H9 (cell line): ENCODE results near the gene VEGFC. TPM values are rescaled to one million over a fixed set of nuclear protein-coding genes. Genes with fewer than 3 reads are reported as not detected.

ENCODE experiments used
- DNase-seq: peaks from one replicate; pipeline ENCODE4 v3.0.0-alpha.2; 2017
- H2AFZ ChIP-seq: one replicate; pipeline ENCODE4 v1.6.1; 2013; ENCODE audit warnings: mild to moderate bottlenecking, low read length, control low read depth, moderate library complexity
- H2AK5ac ChIP-seq: 2 replicates; pipeline ENCODE4 v1.6.1; 2013; ENCODE audit warnings: low read length, control low read depth, mixed read lengths; ENCODE audit not compliant: insufficient read length
- H2BK120ac ChIP-seq: one replicate; pipeline ENCODE4 v1.6.1; 2013; ENCODE audit warnings: low read depth, mild to moderate bottlenecking, low read length, control low read depth, inconsistent platforms; ENCODE audit not compliant: poor library complexity, severe bottlenecking
- H2BK12ac ChIP-seq: 2 replicates; pipeline ENCODE4 v1.6.1; 2013; ENCODE audit warnings: low read length, control low read depth, mixed read lengths, low read depth; ENCODE audit not compliant: insufficient read length
- H2BK15ac ChIP-seq: 2 replicates; pipeline ENCODE4 v1.6.1; 2013; ENCODE audit warnings: low read depth, low read length, control low read depth
- H2BK20ac ChIP-seq: one replicate; pipeline ENCODE4 v1.6.1; 2013; ENCODE audit warnings: low read depth, mild to moderate bottlenecking, low read length, control low read depth, inconsistent platforms; ENCODE audit not compliant: poor library complexity, severe bottlenecking
- H2BK5ac ChIP-seq: 2 replicates; pipeline ENCODE4 v1.6.1; 2013; ENCODE audit warnings: low read length, control low read depth, mixed read lengths; ENCODE audit not compliant: insufficient read length
- H3K14ac ChIP-seq: 2 replicates; pipeline ENCODE4 v1.6.1; 2013; ENCODE audit warnings: low read length, control low read depth; ENCODE audit not compliant: insufficient read depth
- H3K18ac ChIP-seq: 2 replicates; pipeline ENCODE4 v1.6.1; 2013; ENCODE audit warnings: low read depth, mild to moderate bottlenecking, mixed read lengths, low read length, control low read depth; ENCODE audit not compliant: insufficient read length
- H3K23ac ChIP-seq: 2 replicates; pipeline ENCODE4 v1.6.1; 2013; ENCODE audit warnings: low read length, control low read depth, mixed read lengths, low read depth; ENCODE audit not compliant: insufficient read length
- H3K23me2 ChIP-seq: 2 replicates; pipeline ENCODE4 v1.6.1; 2013; ENCODE audit warnings: low read depth, mild to moderate bottlenecking, mixed read lengths, low read length, control low read depth; ENCODE audit not compliant: insufficient read length, poor library complexity, severe bottlenecking
- H3K27ac ChIP-seq: 2 replicates; pipeline ENCODE4 v1.5.1; 2013; ENCODE audit warnings: low read length, control low read depth, mixed read lengths, low read depth; ENCODE audit not compliant: insufficient read length
- H3K27me3 ChIP-seq: 2 replicates; pipeline ENCODE4 v1.6.1; 2013; ENCODE audit warnings: low read length, control low read depth, inconsistent platforms; ENCODE audit not compliant: insufficient read depth
- H3K4ac ChIP-seq: 2 replicates; pipeline ENCODE4 v1.6.1; 2013; ENCODE audit warnings: low read depth, mild to moderate bottlenecking, control low read depth, inconsistent platforms, low read length, moderate library complexity
- H3K4me1 ChIP-seq: 2 replicates; pipeline ENCODE4 v1.6.1; 2013; ENCODE audit warnings: low read length, control low read depth, inconsistent platforms; ENCODE audit not compliant: insufficient read depth
- H3K4me2 ChIP-seq: 2 replicates; pipeline ENCODE4 v1.6.1; 2013; ENCODE audit warnings: low read length, control low read depth, mixed read lengths; ENCODE audit not compliant: insufficient read length, insufficient read depth
- H3K56ac ChIP-seq: 2 replicates; pipeline ENCODE4 v1.6.1; 2013; ENCODE audit warnings: low read depth, mild to moderate bottlenecking, mixed read lengths, low read length, control low read depth; ENCODE audit not compliant: insufficient read length
- H3K79me1 ChIP-seq: 2 replicates; pipeline ENCODE4 v1.6.1; 2013; ENCODE audit warnings: low read depth, mild to moderate bottlenecking, moderate library complexity, low read length, control low read depth, inconsistent platforms; ENCODE audit not compliant: insufficient read depth, poor library complexity, severe bottlenecking
- H3K79me2 ChIP-seq: 2 replicates; pipeline ENCODE4 v1.6.1; 2013; ENCODE audit warnings: low read length, control low read depth, inconsistent platforms; ENCODE audit not compliant: insufficient read depth
- H3K9ac ChIP-seq: 2 replicates; pipeline ENCODE4 v1.6.1; 2013; ENCODE audit warnings: low read length, control low read depth, mixed read lengths; ENCODE audit not compliant: insufficient read length; ENCODE audit errors: extremely low read depth
- H3K9me3 ChIP-seq: one replicate; pipeline ENCODE4 v1.6.1; 2013; ENCODE audit warnings: low read depth, low read length, inconsistent platforms; ENCODE audit not compliant: control insufficient read depth
- H3T11ph ChIP-seq: one replicate; pipeline ENCODE4 v1.6.1; 2013; ENCODE audit warnings: mild to moderate bottlenecking, low read length, control low read depth, inconsistent platforms
- H4K20me1 ChIP-seq: one replicate; pipeline ENCODE4 v1.6.1; 2013; ENCODE audit not compliant: control insufficient read depth, insufficient read length, insufficient read depth
- H4K5ac ChIP-seq: 2 replicates; pipeline ENCODE4 v1.6.1; 2013; ENCODE audit warnings: low read depth, mild to moderate bottlenecking, mixed read lengths, low read length, control low read depth; ENCODE audit not compliant: insufficient read length
- H4K8ac ChIP-seq: replicated peaks from 2 replicates; pipeline ENCODE4 v1.6.1; 2013; ENCODE audit warnings: low read length, control low read depth, mixed read lengths, low read depth; ENCODE audit not compliant: insufficient read length
- H4K91ac ChIP-seq: 2 replicates; pipeline ENCODE4 v1.6.1; 2013; ENCODE audit warnings: low read depth, mild to moderate bottlenecking, moderate library complexity, mixed read lengths, low read length, control low read depth; ENCODE audit not compliant: insufficient read length
- H3K27ac Mint-ChIP-seq, 3 experiments: 2 replicates in 2 of 3; 3 replicates in 1 of 3; pipeline ENCODE4 v1.8.0; 2020 to 2021; ENCODE audit warnings: mixed read lengths in 3 of 3, mild to moderate bottlenecking in 1 of 3, moderate library complexity in 1 of 3
- H3K27me3 Mint-ChIP-seq: 2 replicates; pipeline ENCODE4 v1.8.0; 2021; ENCODE audit warnings: low read depth, mild to moderate bottlenecking, moderate library complexity, mixed read lengths
- H3K36me3 Mint-ChIP-seq, 3 experiments: 2 replicates in 2 of 3; 3 replicates in 1 of 3; pipeline ENCODE4 v1.8.0; 2020 to 2021; ENCODE audit warnings: low read depth in 3 of 3, mixed read lengths in 3 of 3; ENCODE audit not compliant: insufficient read depth in 1 of 3
- H3K4me1 Mint-ChIP-seq, 2 experiments: 2 replicates each; pipeline ENCODE4 v1.8.0; 2020; ENCODE audit warnings: mixed read lengths in 2 of 2
- H3K4me3 Mint-ChIP-seq, 2 experiments: 2 replicates in 1 of 2; 3 replicates in 1 of 2; pipeline ENCODE4 v1.8.0; 2020 to 2021; ENCODE audit warnings: mild to moderate bottlenecking in 2 of 2, mixed read lengths in 2 of 2, moderate library complexity in 1 of 2
- H3K9me3 Mint-ChIP-seq, 2 experiments: 2 replicates in 1 of 2; 3 replicates in 1 of 2; pipeline ENCODE4 v1.8.0; 2020; ENCODE audit warnings: mild to moderate bottlenecking in 2 of 2, mixed read lengths in 2 of 2, moderate library complexity in 1 of 2
- WGBS: extraction: QIAGEN DNeasy Blood & Tissue Kit; methylation state at CpG from one replicate; pipeline ENCODE4 v1.1.7; 2013; ENCODE audit warnings: missing lambda C conversion rate, low lambda C conversion rate, mixed read lengths; ENCODE audit not compliant: insufficient read length; ENCODE audit errors: extremely low coverage; 5-methylcytosine and 5-hydroxymethylcytosine counted together
- total RNA-seq: library from RNA; stranded (reverse); gene quantifications from 2 replicates; pipeline ENCODE4 v1.2.1, GENCODE V29; 2021
- TF ChIP-seq, protein P1 (sequence below): fragments of 200-600 bp; sonication (generic); conservative IDR thresholded peaks from 3 replicates; pipeline ENCODE4 v1.8.0; 2021; ENCODE audit warnings: antibody characterized with exemption, mild to moderate bottlenecking

The VEGFC gene
- total RNA-seq, 1 experiment from 2014 or later = 0.46 TPM

DNA sequence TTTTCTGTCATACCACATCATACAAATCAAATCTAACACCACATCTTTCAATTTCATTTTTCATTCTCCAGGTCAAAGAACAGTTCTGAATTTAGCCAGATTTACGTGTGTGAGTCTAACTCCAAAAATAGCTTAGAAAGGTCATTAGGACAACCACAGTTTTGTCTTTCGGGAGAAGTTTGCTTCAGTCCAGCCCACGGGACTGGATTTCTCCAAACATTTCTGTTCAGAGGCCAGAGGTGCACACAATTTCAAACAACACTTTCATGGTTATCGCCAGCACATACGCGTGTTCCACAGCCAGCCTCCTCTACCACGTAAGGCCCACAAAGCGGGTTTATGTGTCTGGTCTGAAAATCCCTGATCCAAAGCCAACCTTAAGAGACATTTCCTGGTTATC lies 65.9 kb downstream of the VEGFC start:
- Histone ChIP-seq H2AFZ (no peak overlapping the region), H2BK15ac (no peak overlapping the region), H3K4ac (no peak overlapping the region), H4K8ac (no peak overlapping the region), H3K56ac (no peak overlapping the region), H2AK5ac (no peak overlapping the region), H3K9ac (no peak overlapping the region), H4K91ac (no peak overlapping the region), H4K20me1 (no peaks in the 10 kb centered on the region), H3K79me2 (no peaks in the 10 kb centered on the region), H3K9me3 (no peaks in the 10 kb centered on the region), H2BK12ac (no peak overlapping the region), H2BK120ac (no peak overlapping the region), H3K4me2 (no peak overlapping the region), H3T11ph (no peak overlapping the region), H3K27ac (no peak overlapping the region), H2BK5ac (no peak overlapping the region), H3K79me1 (no peaks in the 10 kb centered on the region), H3K4me1 (no peaks in the 10 kb centered on the region), H3K23me2 (no peaks in the 10 kb centered on the region), H3K23ac (no peak overlapping the region), H3K14ac (no peak overlapping the region), H2BK20ac (no peak overlapping the region), H3K27me3 (no peaks in the 10 kb centered on the region), H4K5ac (no peak overlapping the region), H3K18ac (no peak overlapping the region)
- WGBS = no CpG with 5 or more reads among the region's 8 CpGs
- peak overlapping the region in 1 of 3 experiments; percentile 31; a peak in 1 of 7 replicates for H3K27ac Mint-ChIP-seq
- no peak for DNase-seq
- H3K36me3 Mint-ChIP-seq = no peaks in the 10 kb centered on the region
- H3K4me1 Mint-ChIP-seq = no peaks in the 10 kb centered on the region
- TF ChIP-seq, protein P1, sequence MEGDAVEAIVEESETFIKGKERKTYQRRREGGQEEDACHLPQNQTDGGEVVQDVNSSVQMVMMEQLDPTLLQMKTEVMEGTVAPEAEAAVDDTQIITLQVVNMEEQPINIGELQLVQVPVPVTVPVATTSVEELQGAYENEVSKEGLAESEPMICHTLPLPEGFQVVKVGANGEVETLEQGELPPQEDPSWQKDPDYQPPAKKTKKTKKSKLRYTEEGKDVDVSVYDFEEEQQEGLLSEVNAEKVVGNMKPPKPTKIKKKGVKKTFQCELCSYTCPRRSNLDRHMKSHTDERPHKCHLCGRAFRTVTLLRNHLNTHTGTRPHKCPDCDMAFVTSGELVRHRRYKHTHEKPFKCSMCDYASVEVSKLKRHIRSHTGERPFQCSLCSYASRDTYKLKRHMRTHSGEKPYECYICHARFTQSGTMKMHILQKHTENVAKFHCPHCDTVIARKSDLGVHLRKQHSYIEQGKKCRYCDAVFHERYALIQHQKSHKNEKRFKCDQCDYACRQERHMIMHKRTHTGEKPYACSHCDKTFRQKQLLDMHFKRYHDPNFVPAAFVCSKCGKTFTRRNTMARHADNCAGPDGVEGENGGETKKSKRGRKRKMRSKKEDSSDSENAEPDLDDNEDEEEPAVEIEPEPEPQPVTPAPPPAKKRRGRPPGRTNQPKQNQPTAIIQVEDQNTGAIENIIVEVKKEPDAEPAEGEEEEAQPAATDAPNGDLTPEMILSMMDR = no peak
- no peaks in the 10 kb centered on the region for H3K9me3 Mint-ChIP-seq
- no peaks in the 10 kb centered on the region for H3K27me3 Mint-ChIP-seq
- H3K4me3 Mint-ChIP-seq = no peak overlapping the region
